ENCODE data around the gene IKZF1.

The IKZF1 gene

DNA sequence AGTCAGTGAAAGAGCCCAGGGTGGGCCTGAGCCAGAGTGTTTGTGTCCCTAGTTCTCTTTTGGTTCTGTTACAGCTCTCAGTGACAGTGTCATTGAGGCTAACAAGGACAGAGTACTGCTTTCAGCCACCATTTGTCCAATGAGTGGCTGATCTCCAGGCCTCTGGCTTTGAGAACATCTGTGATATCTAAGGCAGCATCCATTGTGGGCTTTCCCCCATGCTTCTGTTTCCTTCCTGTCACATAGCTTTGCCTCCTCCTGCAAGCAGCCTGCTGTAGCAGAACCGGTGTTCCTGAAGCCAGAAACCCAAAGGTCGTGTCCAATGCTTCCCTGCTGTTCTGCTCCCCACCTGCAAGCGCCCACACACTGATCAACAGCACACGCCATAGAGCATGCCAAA lies 68.4 kb downstream of the IKZF1 start:
- TF ChIP-seq, protein P1, sequence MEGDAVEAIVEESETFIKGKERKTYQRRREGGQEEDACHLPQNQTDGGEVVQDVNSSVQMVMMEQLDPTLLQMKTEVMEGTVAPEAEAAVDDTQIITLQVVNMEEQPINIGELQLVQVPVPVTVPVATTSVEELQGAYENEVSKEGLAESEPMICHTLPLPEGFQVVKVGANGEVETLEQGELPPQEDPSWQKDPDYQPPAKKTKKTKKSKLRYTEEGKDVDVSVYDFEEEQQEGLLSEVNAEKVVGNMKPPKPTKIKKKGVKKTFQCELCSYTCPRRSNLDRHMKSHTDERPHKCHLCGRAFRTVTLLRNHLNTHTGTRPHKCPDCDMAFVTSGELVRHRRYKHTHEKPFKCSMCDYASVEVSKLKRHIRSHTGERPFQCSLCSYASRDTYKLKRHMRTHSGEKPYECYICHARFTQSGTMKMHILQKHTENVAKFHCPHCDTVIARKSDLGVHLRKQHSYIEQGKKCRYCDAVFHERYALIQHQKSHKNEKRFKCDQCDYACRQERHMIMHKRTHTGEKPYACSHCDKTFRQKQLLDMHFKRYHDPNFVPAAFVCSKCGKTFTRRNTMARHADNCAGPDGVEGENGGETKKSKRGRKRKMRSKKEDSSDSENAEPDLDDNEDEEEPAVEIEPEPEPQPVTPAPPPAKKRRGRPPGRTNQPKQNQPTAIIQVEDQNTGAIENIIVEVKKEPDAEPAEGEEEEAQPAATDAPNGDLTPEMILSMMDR (conservative IDR thresholded peaks at IDR 0.05; ENCODE audit: low read depth, low read length) = no peak
- no peak for DNase-seq (ENCODE audit: low read depth)
- no peak overlapping the region for H3K4me3 ChIP-seq (ENCODE audit: low read depth, low read length)

DNA sequence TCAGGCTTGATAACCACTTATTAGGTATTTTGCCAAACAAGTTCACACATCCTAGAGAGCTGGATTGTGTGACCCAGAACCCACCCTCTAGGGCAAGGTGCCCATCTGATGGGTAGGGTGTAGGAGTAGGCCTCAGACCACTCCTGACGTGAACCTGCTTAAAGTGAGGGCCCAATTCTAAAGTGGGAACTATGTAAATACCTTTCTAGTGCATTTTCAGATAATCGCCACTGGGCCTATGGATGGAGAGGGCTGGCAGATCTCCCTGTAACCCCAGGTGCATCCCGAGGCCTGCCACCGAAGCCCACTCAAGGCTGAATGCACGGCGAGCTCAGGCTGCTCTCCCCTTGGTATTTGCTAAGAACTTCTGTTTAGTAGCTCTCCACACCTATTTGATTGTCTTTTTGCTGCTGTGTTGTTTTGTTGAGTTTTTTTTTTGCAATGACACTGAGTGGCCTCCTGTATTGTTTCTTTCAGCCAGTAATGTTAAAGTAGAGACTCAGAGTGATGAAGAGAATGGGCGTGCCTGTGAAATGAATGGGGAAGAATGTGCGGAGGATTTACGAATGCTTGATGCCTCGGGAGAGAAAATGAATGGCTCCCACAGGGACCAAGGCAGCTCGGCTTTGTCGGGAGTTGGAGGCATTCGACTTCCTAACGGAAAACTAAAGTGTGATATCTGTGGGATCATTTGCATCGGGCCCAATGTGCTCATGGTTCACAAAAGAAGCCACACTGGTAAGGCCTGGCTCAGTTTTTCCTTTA lies 71.7 kb downstream of the IKZF1 start:
- TF ChIP-seq, protein P1 (conservative IDR thresholded peaks at IDR 0.05; ENCODE audit: low read depth, low read length) = no peak
- no peak overlapping the region for H3K4me3 ChIP-seq (ENCODE audit: low read depth, low read length)
- no peak for DNase-seq (ENCODE audit: low read depth)

DNA sequence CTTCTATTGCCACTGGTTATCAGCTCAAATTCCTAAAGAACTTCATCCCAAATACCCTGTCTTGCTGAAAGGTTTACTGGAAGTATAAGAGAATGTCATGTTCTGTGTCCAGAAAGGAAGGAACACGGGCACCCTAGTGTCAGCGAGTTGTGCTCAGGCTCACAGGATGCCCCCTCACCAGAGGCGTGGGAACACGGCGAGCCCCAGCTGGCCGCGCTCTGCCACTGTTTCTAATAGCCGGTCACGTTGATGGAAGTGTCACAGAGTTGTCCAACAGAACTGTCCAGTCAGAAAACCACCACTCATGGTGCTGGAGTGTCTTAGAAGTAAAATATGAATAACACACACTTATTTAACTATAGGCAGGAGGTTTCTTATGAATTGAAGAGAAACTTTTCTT lies 72.8 kb downstream of the IKZF1 start:
- H3K4me3 ChIP-seq (ENCODE audit: low read depth, low read length) = no peak overlapping the region
- DNase-seq (ENCODE audit: low read depth) = no peak

DNA sequence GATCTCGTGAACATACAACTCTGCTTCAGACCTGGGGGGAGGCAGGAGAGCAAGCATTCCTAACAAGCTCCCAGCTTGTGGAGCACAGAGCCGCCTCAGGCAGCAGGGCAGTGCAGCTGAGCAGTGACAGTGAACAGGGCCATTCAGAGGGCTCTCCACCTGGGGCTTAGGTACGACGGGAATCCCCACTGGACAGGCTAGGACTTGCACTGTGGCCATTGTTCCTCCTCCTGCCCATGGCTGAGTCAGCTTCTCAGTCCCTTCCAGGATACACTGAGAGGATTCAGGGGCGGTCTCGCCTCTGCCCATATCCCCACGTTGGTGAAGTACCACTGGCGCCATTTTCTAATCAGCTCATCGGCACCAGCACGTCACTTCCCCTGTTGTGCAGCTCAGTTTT lies 74.6 kb downstream of the IKZF1 start:
- TF ChIP-seq, protein P1 (conservative IDR thresholded peaks at IDR 0.05; ENCODE audit: low read depth, low read length) = no peak
- DNase-seq (ENCODE audit: low read depth) = peak; percentile 2
- H3K4me3 ChIP-seq (ENCODE audit: low read depth, low read length) = no peak overlapping the region

More for the DNA sequence above, 72.8 kb downstream of the IKZF1 start:
- TF ChIP-seq, protein P1 (conservative IDR thresholded peaks at IDR 0.05; ENCODE audit: low read depth, low read length) = no peak

DNA sequence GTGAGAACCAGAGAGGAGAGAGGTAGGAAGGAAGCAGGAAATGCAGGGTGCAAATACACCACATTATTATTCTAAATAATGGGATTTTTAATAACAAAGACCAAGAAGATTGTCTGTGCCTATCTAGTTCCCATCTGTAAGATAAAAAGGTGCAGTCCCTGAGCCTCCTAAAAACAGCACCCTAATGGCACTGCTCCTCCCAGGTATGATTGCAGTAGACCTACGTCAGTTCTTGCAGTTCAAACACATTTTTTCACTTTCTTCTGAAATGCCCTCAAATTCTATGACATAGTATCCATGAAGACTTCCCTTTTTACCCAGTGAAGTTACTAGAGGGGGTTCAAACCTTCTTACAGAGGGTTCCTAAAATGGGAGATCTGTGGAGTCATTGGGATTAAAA lies 75.0 kb downstream of the IKZF1 start:
- no peak overlapping the region for H3K4me3 ChIP-seq (ENCODE audit: low read depth, low read length)
- TF ChIP-seq, protein P1 (conservative IDR thresholded peaks at IDR 0.05; ENCODE audit: low read depth, low read length) = no peak
- no peak for DNase-seq (ENCODE audit: low read depth)

DNA sequence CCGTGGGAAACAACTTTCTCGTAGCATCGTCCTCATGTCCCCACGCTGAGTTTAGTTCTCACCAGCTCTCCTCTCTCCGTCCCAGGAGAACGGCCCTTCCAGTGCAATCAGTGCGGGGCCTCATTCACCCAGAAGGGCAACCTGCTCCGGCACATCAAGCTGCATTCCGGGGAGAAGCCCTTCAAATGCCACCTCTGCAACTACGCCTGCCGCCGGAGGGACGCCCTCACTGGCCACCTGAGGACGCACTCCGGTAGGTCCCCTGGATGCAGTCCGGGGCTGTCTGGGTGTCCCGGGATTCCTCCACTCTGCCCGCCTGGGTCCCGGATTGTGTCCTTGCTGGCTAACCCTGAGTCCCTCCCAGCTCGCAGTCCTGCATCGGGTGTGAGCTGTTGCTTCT lies 77.9 kb downstream of the IKZF1 start:
- TF ChIP-seq, protein P1 (conservative IDR thresholded peaks at IDR 0.05; ENCODE audit: low read depth, low read length) = no peak
- H3K4me3 ChIP-seq (ENCODE audit: low read depth, low read length) = no peak overlapping the region
- no peak for DNase-seq (ENCODE audit: low read depth)

DNA sequence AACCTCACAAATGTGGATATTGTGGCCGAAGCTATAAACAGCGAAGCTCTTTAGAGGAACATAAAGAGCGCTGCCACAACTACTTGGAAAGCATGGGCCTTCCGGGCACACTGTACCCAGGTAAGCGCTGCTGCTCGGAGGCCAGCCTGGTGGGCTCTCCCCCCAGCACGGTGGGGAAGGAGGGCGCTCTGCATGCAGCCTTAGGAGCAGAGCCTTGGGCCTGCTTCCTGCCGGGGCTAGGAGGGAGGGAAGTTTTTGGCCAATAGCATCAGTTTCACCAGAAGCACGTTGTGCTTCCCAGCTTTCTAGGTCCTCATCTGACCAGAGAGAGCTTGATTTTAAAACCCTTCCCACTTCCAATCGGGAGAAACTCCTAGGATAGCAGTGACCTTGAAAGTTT lies 82.8 kb downstream of the IKZF1 start:
- TF ChIP-seq, protein P1 (conservative IDR thresholded peaks at IDR 0.05; ENCODE audit: low read depth, low read length) = no peak
- no peak for DNase-seq (ENCODE audit: low read depth)
- H3K4me3 ChIP-seq (ENCODE audit: low read depth, low read length) = no peak overlapping the region

Data from choroid plexus epithelial cell (primary cell).